Measurements from ENCODE around the gene GORASP2.
A peak's percentile ranks its signal among the peaks of the same experiment; 100 is the strongest.

GORASP2 gene

GRCh38 chr2:170928824-170929685, at the start of gene GORASP2 (continued):
- TF ChIP-seq, protein P1, sequence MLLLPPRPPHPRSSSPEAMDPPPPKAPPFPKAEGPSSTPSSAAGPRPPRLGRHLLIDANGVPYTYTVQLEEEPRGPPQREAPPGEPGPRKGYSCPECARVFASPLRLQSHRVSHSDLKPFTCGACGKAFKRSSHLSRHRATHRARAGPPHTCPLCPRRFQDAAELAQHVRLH (tag by site-specific recombination; IDR thresholded peaks at IDR 0.05), result 0 out of 2 replicates have a peak, but pooled peaks have one; percentile 39
- TF ChIP-seq ZNF214 (tag by site-specific recombination; IDR thresholded peaks at IDR 0.05; ENCODE audit: borderline replicate concordance) (no peak), ZNF555 (tag by site-specific recombination; conservative IDR thresholded peaks at IDR 0.05) (no peak), ZNF10 (tag by site-specific recombination; IDR thresholded peaks at IDR 0.05) (no peak), ZSCAN23 (tag by site-specific recombination; IDR thresholded peaks at IDR 0.05) (no peak), BCL11B (tag by site-specific recombination; IDR thresholded peaks at IDR 0.05; ENCODE audit: low read depth) (no peak), ZNF211 (tag by site-specific recombination; IDR thresholded peaks at IDR 0.05; ENCODE audit: low read depth) (no peak), ZNF37A (tag by site-specific recombination; IDR thresholded peaks at IDR 0.05) (0 out of 2 replicates have a peak, but pooled peaks have one; percentile 12), ZSCAN30 (tag by site-specific recombination; IDR thresholded peaks at IDR 0.05) (peak; percentile 64; the same call in 1 of the 2 replicates), KLF10 (tag by site-specific recombination; IDR thresholded peaks at IDR 0.05) (no peak; the same call in 1 of the 2 replicates), ZNF639 (tag by site-specific recombination; IDR thresholded peaks at IDR 0.05) (peak; percentile 51; the same call in 1 of the 2 replicates), ZNF600 (tag by site-specific recombination; IDR thresholded peaks at IDR 0.05) (no peak), ZNF239 (tag by site-specific recombination; IDR thresholded peaks at IDR 0.05) (no peak), FEZF1 (tag by site-specific recombination; IDR thresholded peaks at IDR 0.05) (no peak), ZNF701 (tag by site-specific recombination; IDR thresholded peaks at IDR 0.05) (no peak), ZNF274 (IDR thresholded peaks at IDR 0.05; ENCODE audit: low read length) (no peak), ZNF274 (tag by site-specific recombination; IDR thresholded peaks at IDR 0.05; ENCODE audit: borderline replicate concordance) (no peak), ZNF843 (tag by site-specific recombination; IDR thresholded peaks at IDR 0.05) (peak; percentile 55), YY1 (tag by site-specific recombination; IDR thresholded peaks at IDR 0.05) (peak; percentile 45; the same call in 1 of the 2 replicates), ZNF510 (tag by site-specific recombination; IDR thresholded peaks at IDR 0.05; ENCODE audit: insufficient replicate concordance) (no peak), CTCF (tag by site-specific recombination; IDR thresholded peaks at IDR 0.05) (peak; percentile 99), WT1 (tag by site-specific recombination; IDR thresholded peaks at IDR 0.05) (peak; percentile 69; the same call in 1 of the 2 replicates), RBAK (tag by site-specific recombination; IDR thresholded peaks at IDR 0.05) (no peak), PRDM1 (tag by site-specific recombination; IDR thresholded peaks at IDR 0.05) (no peak), PATZ1 (tag by site-specific recombination; IDR thresholded peaks at IDR 0.05) (peak; percentile 66), ZNF19 (tag by site-specific recombination; IDR thresholded peaks at IDR 0.05; ENCODE audit: low read depth) (no peak), ZNF2 (tag by site-specific recombination; IDR thresholded peaks at IDR 0.05) (peak; percentile 74), GLIS1 (tag by site-specific recombination; IDR thresholded peaks at IDR 0.05) (peak; percentile 63), ZFHX2 (tag by site-specific recombination; conservative IDR thresholded peaks at IDR 0.05) (no peak; the same call in 1 of the 2 replicates), ZNF624 (tag by site-specific recombination; IDR thresholded peaks at IDR 0.05) (no peak), ZNF501 (tag by site-specific recombination; IDR thresholded peaks at IDR 0.05) (peak; percentile 55; the same call in 1 of the 2 replicates), ZNF174 (tag by site-specific recombination; IDR thresholded peaks at IDR 0.05) (no peak), KLF1 (tag by site-specific recombination; IDR thresholded peaks at IDR 0.05) (no peak), ZSCAN4 (tag by site-specific recombination; IDR thresholded peaks at IDR 0.05) (no peak), SP7 (tag by site-specific recombination; IDR thresholded peaks at IDR 0.05) (peak; percentile 74), ZNF112 (tag by site-specific recombination; IDR thresholded peaks at IDR 0.05) (no peak)
